SK-N-SH treated with all-trans-retinoic acid at 6 μM for 48 hours (cell line): Measurements from ENCODE around the gene CALN1.

Experiments used
- ATAC-seq: fragments of 200-7000 bp; cut with Tn5 transposase; 3 replicates; pipeline ENCODE4 v1.9.1; 2020; ENCODE audit warnings: mild to moderate bottlenecking, moderate library complexity
- ARNTL ChIP-seq: fragments of 450-650 bp; formaldehyde crosslinking; IDR thresholded peaks from 2 replicates; pipeline ENCODE4 v1.5.0; 2020; ENCODE audit warnings: low read depth, mild to moderate bottlenecking, moderate library complexity, borderline replicate concordance
- BACH2 ChIP-seq: fragments of 250-450 bp; sonication (Bioruptor Pico); IDR thresholded peaks from 2 replicates; pipeline ENCODE4 v1.9.0; 2021; ENCODE audit warnings: mild to moderate bottlenecking, borderline replicate concordance
- ESRRG ChIP-seq: fragments of 250-450 bp; sonication (Bioruptor Pico); IDR thresholded peaks from 2 replicates; pipeline ENCODE4 v1.6.1; 2021; ENCODE audit warnings: mild to moderate bottlenecking
- GLIS3 ChIP-seq: fragments of 250-450 bp; sonication (Bioruptor Pico); IDR thresholded peaks from 2 replicates; pipeline ENCODE4 v1.5.0; 2020; ENCODE audit warnings: mild to moderate bottlenecking, moderate library complexity
- ISL1 ChIP-seq: fragments of 250-450 bp; sonication (Bioruptor Pico); IDR thresholded peaks from 2 replicates; pipeline ENCODE4 v2.1.2; 2022; ENCODE audit warnings: mild to moderate bottlenecking, moderate library complexity
- OSR1 ChIP-seq: fragments of 250-450 bp; sonication (Bioruptor Pico); IDR thresholded peaks from 2 replicates; pipeline ENCODE4 v1.8.0; 2022; ENCODE audit warnings: moderate library complexity, mild to moderate bottlenecking, inconsistent platforms
- PPARA ChIP-seq: fragments of 250-450 bp; sonication (Bioruptor Pico); IDR thresholded peaks from 2 replicates; pipeline ENCODE4 v1.5.0; 2020; ENCODE audit warnings: mild to moderate bottlenecking, borderline replicate concordance
- RARB ChIP-seq: fragments of 250-450 bp; sonication (Bioruptor Pico); IDR thresholded peaks from 2 replicates; pipeline ENCODE4 v1.8.0; 2021; ENCODE audit warnings: mild to moderate bottlenecking, moderate library complexity
- SNAI2 ChIP-seq: fragments of 250-450 bp; sonication (Bioruptor Pico); IDR thresholded peaks from 2 replicates; pipeline ENCODE4 v1.5.0; 2020; ENCODE audit warnings: mild to moderate bottlenecking, moderate library complexity
- TCF4 ChIP-seq: fragments of 250-450 bp; sonication (Bioruptor Pico); IDR thresholded peaks from 2 replicates; pipeline ENCODE4 v1.8.0; 2021; ENCODE audit warnings: mild to moderate bottlenecking, moderate library complexity, borderline replicate concordance
- TOX ChIP-seq: fragments of 250-450 bp; sonication (Bioruptor Pico); IDR thresholded peaks from 2 replicates; pipeline ENCODE4 v1.8.0; 2021; ENCODE audit warnings: mild to moderate bottlenecking, moderate library complexity, borderline replicate concordance
- ZC3H10 ChIP-seq: fragments of 250-450 bp; sonication (Bioruptor Pico); IDR thresholded peaks from 2 replicates; pipeline ENCODE4 v1.5.1; 2021; ENCODE audit warnings: mild to moderate bottlenecking, moderate library complexity
- ZFP3 ChIP-seq: fragments of 250-450 bp; sonication (Bioruptor Pico); IDR thresholded peaks from 2 replicates; pipeline ENCODE4 v1.5.0; 2020; ENCODE audit warnings: mild to moderate bottlenecking, moderate library complexity
- ZFP30 ChIP-seq: fragments of 450-650 bp; formaldehyde crosslinking; IDR thresholded peaks from 2 replicates; pipeline ENCODE4 v1.5.0; 2022; ENCODE audit warnings: mild to moderate bottlenecking, moderate library complexity
- ZNF565 ChIP-seq: fragments of 450-650 bp; formaldehyde crosslinking; conservative IDR thresholded peaks from 2 replicates; pipeline ENCODE4 v1.5.0; 2020; ENCODE audit warnings: low read depth, mild to moderate bottlenecking, moderate library complexity
- ZNF70 ChIP-seq: fragments of 450-650 bp; formaldehyde crosslinking; IDR thresholded peaks from 2 replicates; pipeline ENCODE4 v1.5.0; 2020; ENCODE audit warnings: mild to moderate bottlenecking, moderate library complexity
- ZNF8 ChIP-seq: fragments of 450-650 bp; formaldehyde crosslinking; IDR thresholded peaks from 2 replicates; pipeline ENCODE4 v1.5.0; 2020; ENCODE audit warnings: mild to moderate bottlenecking, moderate library complexity
- TF ChIP-seq, protein P1 (sequence below): fragments of 250-450 bp; sonication (Bioruptor Pico); IDR thresholded peaks from 2 replicates; pipeline ENCODE4 v1.5.1; 2021; ENCODE audit warnings: mild to moderate bottlenecking, moderate library complexity
- TF ChIP-seq, protein P2 (sequence below): fragments of 250-450 bp; sonication (Bioruptor Pico); IDR thresholded peaks from 2 replicates; pipeline ENCODE4 v1.8.0; 2020; ENCODE audit warnings: mild to moderate bottlenecking, moderate library complexity, borderline replicate concordance
- TF ChIP-seq, protein P3 (sequence below): fragments of 250-450 bp; sonication (Bioruptor Pico); IDR thresholded peaks from 2 replicates; pipeline ENCODE4 v1.5.1; 2020; ENCODE audit warnings: low read depth, mild to moderate bottlenecking, moderate library complexity
- TF ChIP-seq, protein P4 (sequence below): fragments of 250-450 bp; sonication (Bioruptor Pico); IDR thresholded peaks from 2 replicates; pipeline ENCODE4 v1.5.0; 2020; ENCODE audit warnings: mild to moderate bottlenecking, moderate library complexity
- TF ChIP-seq, protein P5 (sequence below): fragments of 250-450 bp; sonication (Bioruptor Pico); IDR thresholded peaks from 2 replicates; pipeline ENCODE4 v1.8.0; 2021; ENCODE audit warnings: low read depth, mild to moderate bottlenecking, moderate library complexity, borderline replicate concordance

CALN1 gene

DNA sequence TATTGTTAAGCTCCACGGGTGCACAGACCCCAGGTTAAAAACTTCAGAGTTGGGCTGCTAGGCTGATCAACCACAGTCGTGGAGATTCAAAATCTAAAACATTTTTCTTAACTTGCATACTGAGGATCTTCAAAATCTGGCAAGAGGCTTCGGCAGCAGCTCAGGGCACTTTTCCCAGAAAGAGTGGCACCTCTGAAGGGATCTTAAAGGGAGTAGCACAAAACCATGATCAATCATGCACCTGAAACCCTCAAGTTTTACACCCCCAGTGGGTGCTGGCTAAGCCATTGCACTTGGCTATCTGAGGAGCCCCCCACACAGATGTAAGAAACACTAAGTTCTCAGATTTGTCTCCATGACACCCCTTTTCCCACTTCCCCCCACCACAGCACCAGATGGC is 151.7 kb downstream of the CALN1 start:
- TF ChIP-seq ESRRG (no peak), ZNF8 (no peak), OSR1 (no peak), SNAI2 (CRISPR knock-in tag) (no peak), ZC3H10 (CRISPR knock-in tag) (no peak)
- TF ChIP-seq, all 23 proteins: peak for 0
- no peak for ATAC-seq

DNA sequence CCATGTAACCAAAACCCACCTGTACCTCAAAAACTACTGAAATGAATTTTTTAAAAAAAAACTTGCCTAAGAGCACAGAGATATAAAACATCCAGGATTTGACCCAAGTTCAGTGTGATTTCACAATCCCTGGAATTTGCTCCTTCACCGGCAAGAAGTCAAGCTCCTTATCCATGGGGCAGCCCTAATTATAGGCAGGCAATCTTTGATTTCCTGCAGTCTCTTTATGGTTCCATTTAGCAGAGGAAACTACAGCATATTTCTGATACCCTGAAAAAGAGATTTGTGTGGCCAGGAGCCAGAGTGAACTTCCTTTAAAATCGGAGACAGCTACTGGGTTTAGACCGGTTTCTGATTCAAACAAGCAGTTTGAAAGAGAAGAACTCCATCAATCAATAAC is 154.1 kb downstream of the CALN1 start:
- ATAC-seq, result no peak
- TF ChIP-seq, protein P1, sequence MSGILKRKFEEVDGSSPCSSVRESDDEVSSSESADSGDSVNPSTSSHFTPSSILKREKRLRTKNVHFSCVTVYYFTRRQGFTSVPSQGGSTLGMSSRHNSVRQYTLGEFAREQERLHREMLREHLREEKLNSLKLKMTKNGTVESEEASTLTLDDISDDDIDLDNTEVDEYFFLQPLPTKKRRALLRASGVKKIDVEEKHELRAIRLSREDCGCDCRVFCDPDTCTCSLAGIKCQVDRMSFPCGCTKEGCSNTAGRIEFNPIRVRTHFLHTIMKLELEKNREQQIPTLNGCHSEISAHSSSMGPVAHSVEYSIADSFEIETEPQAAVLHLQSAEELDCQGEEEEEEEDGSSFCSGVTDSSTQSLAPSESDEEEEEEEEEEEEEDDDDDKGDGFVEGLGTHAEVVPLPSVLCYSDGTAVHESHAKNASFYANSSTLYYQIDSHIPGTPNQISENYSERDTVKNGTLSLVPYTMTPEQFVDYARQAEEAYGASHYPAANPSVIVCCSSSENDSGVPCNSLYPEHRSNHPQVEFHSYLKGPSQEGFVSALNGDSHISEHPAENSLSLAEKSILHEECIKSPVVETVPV (CRISPR knock-in tag), result no peak
- TF ChIP-seq ZFP3 (CRISPR knock-in tag), result no peak
- no peak for TF ChIP-seq ZC3H10 (CRISPR knock-in tag)

DNA sequence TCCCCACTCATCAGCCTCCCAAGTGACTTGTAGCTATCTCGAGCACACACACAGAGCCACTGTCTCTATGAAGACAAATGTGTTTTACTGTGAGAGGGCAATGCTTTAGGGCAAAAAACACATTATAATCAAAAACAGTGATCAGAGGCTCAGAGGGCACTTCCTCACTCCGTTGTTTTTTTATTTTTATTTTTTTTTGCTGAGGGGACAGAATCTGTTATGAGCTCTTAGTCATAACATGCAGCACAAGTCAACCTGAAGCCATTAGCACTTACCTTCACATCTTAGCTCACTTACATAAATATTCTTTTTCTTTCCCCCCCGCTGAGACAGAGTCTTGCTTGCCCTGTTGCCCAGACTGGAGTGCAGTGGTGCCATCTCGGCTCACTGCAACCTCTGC is 157.7 kb downstream of the CALN1 start:
- no peak for TF ChIP-seq ZNF8
- TF ChIP-seq TCF4 (CRISPR knock-in tag), result no peak
- no peak for TF ChIP-seq ESRRG
- no peak for TF ChIP-seq ZC3H10 (CRISPR knock-in tag)
- no peak for TF ChIP-seq ZFP30 (CRISPR knock-in tag)
- TF ChIP-seq ISL1, result no peak
- no peak for TF ChIP-seq TOX
- no peak for TF ChIP-seq SNAI2 (CRISPR knock-in tag)
- TF ChIP-seq PPARA, result no peak
- TF ChIP-seq, protein P2, sequence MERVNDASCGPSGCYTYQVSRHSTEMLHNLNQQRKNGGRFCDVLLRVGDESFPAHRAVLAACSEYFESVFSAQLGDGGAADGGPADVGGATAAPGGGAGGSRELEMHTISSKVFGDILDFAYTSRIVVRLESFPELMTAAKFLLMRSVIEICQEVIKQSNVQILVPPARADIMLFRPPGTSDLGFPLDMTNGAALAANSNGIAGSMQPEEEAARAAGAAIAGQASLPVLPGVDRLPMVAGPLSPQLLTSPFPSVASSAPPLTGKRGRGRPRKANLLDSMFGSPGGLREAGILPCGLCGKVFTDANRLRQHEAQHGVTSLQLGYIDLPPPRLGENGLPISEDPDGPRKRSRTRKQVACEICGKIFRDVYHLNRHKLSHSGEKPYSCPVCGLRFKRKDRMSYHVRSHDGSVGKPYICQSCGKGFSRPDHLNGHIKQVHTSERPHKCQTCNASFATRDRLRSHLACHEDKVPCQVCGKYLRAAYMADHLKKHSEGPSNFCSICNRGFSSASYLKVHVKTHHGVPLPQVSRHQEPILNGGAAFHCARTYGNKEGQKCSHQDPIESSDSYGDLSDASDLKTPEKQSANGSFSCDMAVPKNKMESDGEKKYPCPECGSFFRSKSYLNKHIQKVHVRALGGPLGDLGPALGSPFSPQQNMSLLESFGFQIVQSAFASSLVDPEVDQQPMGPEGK (CRISPR knock-in tag), result no peak
- no peak for TF ChIP-seq BACH2 (CRISPR knock-in tag)
- TF ChIP-seq RARB (CRISPR knock-in tag), result no peak
- TF ChIP-seq ZNF565 (CRISPR knock-in tag), result no peak
- TF ChIP-seq, protein P1 (CRISPR knock-in tag), result no peak
- TF ChIP-seq GLIS3, result no peak
- TF ChIP-seq ZNF70 (CRISPR knock-in tag), result no peak
- TF ChIP-seq, protein P3, sequence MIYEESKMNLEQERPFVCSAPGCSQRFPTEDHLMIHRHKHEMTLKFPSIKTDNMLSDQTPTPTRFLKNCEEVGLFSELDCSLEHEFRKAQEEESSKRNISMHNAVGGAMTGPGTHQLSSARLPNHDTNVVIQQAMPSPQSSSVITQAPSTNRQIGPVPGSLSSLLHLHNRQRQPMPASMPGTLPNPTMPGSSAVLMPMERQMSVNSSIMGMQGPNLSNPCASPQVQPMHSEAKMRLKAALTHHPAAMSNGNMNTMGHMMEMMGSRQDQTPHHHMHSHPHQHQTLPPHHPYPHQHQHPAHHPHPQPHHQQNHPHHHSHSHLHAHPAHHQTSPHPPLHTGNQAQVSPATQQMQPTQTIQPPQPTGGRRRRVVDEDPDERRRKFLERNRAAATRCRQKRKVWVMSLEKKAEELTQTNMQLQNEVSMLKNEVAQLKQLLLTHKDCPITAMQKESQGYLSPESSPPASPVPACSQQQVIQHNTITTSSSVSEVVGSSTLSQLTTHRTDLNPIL (CRISPR knock-in tag), result no peak
- no peak for TF ChIP-seq ZFP3 (CRISPR knock-in tag)
- no peak for TF ChIP-seq ARNTL
- TF ChIP-seq, protein P4, sequence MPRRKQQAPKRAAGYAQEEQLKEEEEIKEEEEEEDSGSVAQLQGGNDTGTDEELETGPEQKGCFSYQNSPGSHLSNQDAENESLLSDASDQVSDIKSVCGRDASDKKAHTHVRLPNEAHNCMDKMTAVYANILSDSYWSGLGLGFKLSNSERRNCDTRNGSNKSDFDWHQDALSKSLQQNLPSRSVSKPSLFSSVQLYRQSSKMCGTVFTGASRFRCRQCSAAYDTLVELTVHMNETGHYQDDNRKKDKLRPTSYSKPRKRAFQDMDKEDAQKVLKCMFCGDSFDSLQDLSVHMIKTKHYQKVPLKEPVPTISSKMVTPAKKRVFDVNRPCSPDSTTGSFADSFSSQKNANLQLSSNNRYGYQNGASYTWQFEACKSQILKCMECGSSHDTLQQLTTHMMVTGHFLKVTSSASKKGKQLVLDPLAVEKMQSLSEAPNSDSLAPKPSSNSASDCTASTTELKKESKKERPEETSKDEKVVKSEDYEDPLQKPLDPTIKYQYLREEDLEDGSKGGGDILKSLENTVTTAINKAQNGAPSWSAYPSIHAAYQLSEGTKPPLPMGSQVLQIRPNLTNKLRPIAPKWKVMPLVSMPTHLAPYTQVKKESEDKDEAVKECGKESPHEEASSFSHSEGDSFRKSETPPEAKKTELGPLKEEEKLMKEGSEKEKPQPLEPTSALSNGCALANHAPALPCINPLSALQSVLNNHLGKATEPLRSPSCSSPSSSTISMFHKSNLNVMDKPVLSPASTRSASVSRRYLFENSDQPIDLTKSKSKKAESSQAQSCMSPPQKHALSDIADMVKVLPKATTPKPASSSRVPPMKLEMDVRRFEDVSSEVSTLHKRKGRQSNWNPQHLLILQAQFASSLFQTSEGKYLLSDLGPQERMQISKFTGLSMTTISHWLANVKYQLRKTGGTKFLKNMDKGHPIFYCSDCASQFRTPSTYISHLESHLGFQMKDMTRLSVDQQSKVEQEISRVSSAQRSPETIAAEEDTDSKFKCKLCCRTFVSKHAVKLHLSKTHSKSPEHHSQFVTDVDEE (CRISPR knock-in tag), result no peak
- TF ChIP-seq, all 23 proteins: peak for 0
- ATAC-seq, result no peak

DNA sequence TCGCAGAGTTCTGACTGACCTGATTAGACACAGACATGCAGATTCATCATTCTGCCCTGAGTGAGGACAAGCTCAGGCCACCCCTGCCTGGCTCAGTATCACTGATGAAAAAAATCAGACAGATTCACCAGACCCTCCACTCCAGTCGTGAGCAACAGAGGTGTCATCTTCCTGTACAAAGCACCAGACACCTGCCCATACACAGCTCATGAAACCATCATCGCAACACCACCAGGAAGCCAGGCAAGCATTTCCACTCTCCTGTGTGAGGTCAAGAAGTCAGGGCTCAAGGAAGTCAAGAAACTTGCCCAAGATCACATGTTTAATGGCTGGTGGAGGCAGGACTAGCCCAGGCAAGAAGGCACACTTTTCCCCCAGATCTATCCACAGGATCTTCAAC is 163.0 kb downstream of the CALN1 start:
- no peak for ATAC-seq
- TF ChIP-seq, protein P5, sequence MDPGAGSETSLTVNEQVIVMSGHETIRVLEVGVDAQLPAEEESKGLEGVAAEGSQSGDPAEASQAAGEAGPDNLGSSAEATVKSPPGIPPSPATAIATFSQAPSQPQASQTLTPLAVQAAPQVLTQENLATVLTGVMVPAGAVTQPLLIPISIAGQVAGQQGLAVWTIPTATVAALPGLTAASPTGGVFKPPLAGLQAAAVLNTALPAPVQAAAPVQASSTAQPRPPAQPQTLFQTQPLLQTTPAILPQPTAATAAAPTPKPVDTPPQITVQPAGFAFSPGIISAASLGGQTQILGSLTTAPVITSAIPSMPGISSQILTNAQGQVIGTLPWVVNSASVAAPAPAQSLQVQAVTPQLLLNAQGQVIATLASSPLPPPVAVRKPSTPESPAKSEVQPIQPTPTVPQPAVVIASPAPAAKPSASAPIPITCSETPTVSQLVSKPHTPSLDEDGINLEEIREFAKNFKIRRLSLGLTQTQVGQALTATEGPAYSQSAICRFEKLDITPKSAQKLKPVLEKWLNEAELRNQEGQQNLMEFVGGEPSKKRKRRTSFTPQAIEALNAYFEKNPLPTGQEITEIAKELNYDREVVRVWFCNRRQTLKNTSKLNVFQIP (CRISPR knock-in tag), result no peak
- TF ChIP-seq ZNF70 (CRISPR knock-in tag), result no peak
- TF ChIP-seq ARNTL, result no peak
- no peak for TF ChIP-seq OSR1
- no peak for TF ChIP-seq PPARA
- no peak for TF ChIP-seq BACH2 (CRISPR knock-in tag)
- no peak for TF ChIP-seq RARB (CRISPR knock-in tag)
- TF ChIP-seq ZC3H10 (CRISPR knock-in tag), result no peak
- TF ChIP-seq ZFP3 (CRISPR knock-in tag), result no peak
- TF ChIP-seq, protein P4 (CRISPR knock-in tag), result no peak
- no peak for TF ChIP-seq ZNF565 (CRISPR knock-in tag)
- no peak for TF ChIP-seq TCF4 (CRISPR knock-in tag)
- no peak for TF ChIP-seq GLIS3
